Thoracic aorta (tissue), 2 donors: ENCODE data around the gene LEF1. TPM values are rescaled to one million over a fixed set of nuclear protein-coding genes. Genes with fewer than 3 reads are reported as not detected.

Experiments used
- ATAC-seq: fragments of 150-250 bp; one replicate; pipeline ENCODE4 v1.8.0; 2017; ENCODE audit warnings: low read depth; ENCODE audit not compliant: insufficient number of reproducible peaks, low FRiP score
- DNase-seq: peaks from one replicate; pipeline ENCODE4 v3.0.0-alpha.2; 2020; ENCODE audit warnings: low spot score
- H3K27ac ChIP-seq, 2 donors: fragments of 200-600 bp; sonication (generic); 1 replicate in 1 of 2; 2 replicates in 1 of 2; pipeline ENCODE4 v1.5.1; 2016; ENCODE audit warnings: mild to moderate bottlenecking in 2 of 2, moderate library complexity in 2 of 2
- H3K27me3 ChIP-seq: fragments of 200-600 bp; sonication (generic); replicated peaks from 2 replicates; pipeline ENCODE4 v1.6.0; 2016; ENCODE audit warnings: mild to moderate bottlenecking; ENCODE audit not compliant: insufficient read depth
- H3K36me3 ChIP-seq: fragments of 200-600 bp; sonication (generic); one replicate; pipeline ENCODE4 v1.5.1; 2016
- H3K4me1 ChIP-seq, 2 donors: fragments of 200-600 bp; sonication (generic); 1 replicate in 1 of 2; 2 replicates in 1 of 2; pipeline versions ENCODE4 v1.5.1 to v1.6.0; 2016; ENCODE audit warnings: low read depth in 2 of 2, mild to moderate bottlenecking in 1 of 2; ENCODE audit not compliant: control insufficient read depth in 1 of 2
- H3K4me3 ChIP-seq: fragments of 200-600 bp; sonication (generic); 2 replicates; pipeline ENCODE4 v1.5.1; 2016; ENCODE audit warnings: mild to moderate bottlenecking
- H3K9me3 ChIP-seq: fragments of 200-600 bp; sonication (generic); 2 replicates; pipeline ENCODE4 v1.5.1; 2016
- total RNA-seq, 2 donors: library from RNA; depleted of rRNA; stranded (reverse); fragments of >200 nt; gene quantifications; one replicate each; pipeline versions ENCODE4 v1.1.0 to v1.2.3, GENCODE V29; 2016
- TF ChIP-seq, protein P1 (sequence below): fragments of 200-600 bp; sonication (generic); IDR thresholded peaks from one replicate; pipeline ENCODE4 v1.5.1; 2019; ENCODE audit warnings: antibody characterized with exemption

Gene LEF1
- total RNA-seq, 2 donors from 2014 or later, result 0.54 to 3.2 TPM

DNA sequence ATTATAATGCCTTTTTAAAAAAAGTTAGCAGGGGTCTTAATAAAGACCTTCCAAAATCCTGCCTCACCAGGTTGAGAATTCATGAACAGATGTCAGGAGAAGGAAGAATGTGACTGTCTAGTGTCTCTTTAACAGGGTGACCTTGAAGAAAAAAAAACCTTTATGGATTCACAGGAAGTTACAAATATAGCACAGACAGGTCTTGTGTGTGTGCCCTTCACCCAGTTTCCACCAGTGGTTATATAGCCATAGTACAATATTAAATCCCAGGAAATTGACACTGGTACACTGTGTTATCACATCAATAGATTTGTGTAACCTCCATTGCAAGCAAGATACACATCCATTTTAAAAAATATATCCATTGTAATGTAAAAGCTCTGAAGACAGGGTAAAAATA, 135.4 kb downstream of the LEF1 start:
- H3K36me3 ChIP-seq, result peaks cover 13% of the 10 kb centered on the region
- ATAC-seq, result no peak
- no peak overlapping the region for H3K27ac ChIP-seq

DNA sequence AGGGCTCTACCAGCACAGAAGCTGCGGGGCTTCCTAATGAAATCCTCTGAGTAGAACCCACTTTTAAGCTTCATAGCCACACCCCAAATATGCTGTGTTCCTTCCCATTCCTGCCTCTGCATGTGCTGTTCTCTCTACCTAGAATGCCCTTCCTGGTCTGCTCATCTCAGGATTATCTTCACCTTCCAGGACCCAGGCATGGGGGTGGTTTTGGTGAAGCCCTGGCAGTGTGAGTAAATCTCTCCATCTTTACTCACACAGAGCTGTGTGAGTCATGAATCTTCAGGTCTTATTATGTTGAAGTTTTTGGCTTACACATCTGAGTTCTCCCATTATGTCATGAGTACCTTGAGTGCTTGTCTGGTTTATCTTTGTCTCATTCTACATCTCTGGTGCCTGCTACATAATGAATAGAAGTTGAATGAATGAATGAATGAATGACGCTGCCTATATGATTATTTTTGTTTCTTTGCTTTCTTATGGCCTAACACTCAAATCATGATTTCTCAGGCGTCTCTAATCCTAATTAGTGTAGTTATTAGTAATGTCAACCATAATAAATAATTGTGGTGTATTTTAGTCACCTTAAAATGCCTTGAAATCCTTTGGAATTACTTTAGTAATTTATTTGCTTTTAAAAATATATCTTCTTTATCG, 137.2 kb downstream of the LEF1 start:
- TF ChIP-seq, protein P1, sequence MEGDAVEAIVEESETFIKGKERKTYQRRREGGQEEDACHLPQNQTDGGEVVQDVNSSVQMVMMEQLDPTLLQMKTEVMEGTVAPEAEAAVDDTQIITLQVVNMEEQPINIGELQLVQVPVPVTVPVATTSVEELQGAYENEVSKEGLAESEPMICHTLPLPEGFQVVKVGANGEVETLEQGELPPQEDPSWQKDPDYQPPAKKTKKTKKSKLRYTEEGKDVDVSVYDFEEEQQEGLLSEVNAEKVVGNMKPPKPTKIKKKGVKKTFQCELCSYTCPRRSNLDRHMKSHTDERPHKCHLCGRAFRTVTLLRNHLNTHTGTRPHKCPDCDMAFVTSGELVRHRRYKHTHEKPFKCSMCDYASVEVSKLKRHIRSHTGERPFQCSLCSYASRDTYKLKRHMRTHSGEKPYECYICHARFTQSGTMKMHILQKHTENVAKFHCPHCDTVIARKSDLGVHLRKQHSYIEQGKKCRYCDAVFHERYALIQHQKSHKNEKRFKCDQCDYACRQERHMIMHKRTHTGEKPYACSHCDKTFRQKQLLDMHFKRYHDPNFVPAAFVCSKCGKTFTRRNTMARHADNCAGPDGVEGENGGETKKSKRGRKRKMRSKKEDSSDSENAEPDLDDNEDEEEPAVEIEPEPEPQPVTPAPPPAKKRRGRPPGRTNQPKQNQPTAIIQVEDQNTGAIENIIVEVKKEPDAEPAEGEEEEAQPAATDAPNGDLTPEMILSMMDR, result no peak
- Histone ChIP-seq H3K36me3 (peaks cover 26% of the 10 kb centered on the region), H3K4me1 (no peaks in the 10 kb centered on the region), H3K4me3 (no peak overlapping the region), H3K9me3 (no peaks in the 10 kb centered on the region), H3K27me3 (no peaks in the 10 kb centered on the region), H3K27ac (no peak overlapping the region)
- ATAC-seq (no peak), DNase-seq (no peak)

More for the DNA sequence above, 135.4 kb downstream of the LEF1 start:
- Histone ChIP-seq H3K9me3 (no peaks in the 10 kb centered on the region), H3K4me1 (no peaks in the 10 kb centered on the region), H3K27me3 (no peaks in the 10 kb centered on the region), H3K4me3 (no peak overlapping the region)
- TF ChIP-seq, protein P1, result no peak
- DNase-seq, result no peak

DNA sequence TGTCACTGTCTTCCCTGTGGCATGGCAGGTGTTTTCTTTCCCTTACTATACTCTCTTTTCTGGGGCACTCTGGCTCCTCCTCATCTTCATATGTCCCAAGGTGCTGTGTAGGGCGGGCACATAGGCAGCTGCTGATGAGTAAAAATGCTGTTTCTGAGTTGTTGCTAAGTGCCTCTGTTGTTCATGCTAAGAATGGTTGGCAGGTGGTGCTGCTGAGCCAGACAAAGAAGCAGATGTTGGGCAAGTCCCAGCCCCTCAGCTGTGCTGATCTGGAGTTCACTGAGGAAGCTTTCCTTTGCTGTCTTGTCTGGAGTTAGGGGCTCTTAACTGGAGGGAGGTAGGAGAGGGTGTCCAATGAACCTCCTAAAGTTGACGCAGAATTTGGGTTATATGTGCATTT, 138.4 kb downstream of the LEF1 start:
- ATAC-seq (no peak), DNase-seq (no peak)
- Histone ChIP-seq H3K36me3 (peaks cover 26% of the 10 kb centered on the region), H3K4me1 (no peaks in the 10 kb centered on the region), H3K9me3 (no peaks in the 10 kb centered on the region), H3K27me3 (no peaks in the 10 kb centered on the region), H3K4me3 (no peak overlapping the region), H3K27ac (no peak overlapping the region)
- TF ChIP-seq, protein P1, result no peak

DNA sequence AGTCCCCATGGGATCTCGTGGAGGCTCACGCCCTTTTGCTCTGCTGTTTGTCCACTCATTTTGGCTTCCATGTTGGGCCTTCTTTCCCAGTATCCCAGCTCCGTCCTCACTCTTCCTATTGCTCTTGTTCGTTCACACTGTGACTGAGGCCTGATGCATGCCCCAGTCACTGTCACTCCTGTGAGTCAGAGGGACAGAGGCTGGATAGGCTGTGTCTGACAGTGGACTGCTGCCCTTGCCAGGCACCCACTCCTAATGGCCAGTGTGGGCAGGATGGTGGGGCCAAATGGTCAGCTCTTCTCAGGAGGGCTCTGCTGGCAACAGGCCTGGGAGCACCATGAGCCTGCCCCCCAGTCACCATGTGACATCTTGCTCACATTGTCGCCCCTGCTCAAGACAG, 139.0 kb downstream of the LEF1 start:
- no peaks in the 10 kb centered on the region for H3K4me1 ChIP-seq
- TF ChIP-seq, protein P1, result no peak
- H3K27me3 ChIP-seq, result no peaks in the 10 kb centered on the region
- H3K4me3 ChIP-seq, result no peak overlapping the region
- no peak for ATAC-seq
- no peak overlapping the region for H3K27ac ChIP-seq
- H3K36me3 ChIP-seq, result peaks cover 31% of the 10 kb centered on the region
- no peaks in the 10 kb centered on the region for H3K9me3 ChIP-seq
- DNase-seq, result no peak

DNA sequence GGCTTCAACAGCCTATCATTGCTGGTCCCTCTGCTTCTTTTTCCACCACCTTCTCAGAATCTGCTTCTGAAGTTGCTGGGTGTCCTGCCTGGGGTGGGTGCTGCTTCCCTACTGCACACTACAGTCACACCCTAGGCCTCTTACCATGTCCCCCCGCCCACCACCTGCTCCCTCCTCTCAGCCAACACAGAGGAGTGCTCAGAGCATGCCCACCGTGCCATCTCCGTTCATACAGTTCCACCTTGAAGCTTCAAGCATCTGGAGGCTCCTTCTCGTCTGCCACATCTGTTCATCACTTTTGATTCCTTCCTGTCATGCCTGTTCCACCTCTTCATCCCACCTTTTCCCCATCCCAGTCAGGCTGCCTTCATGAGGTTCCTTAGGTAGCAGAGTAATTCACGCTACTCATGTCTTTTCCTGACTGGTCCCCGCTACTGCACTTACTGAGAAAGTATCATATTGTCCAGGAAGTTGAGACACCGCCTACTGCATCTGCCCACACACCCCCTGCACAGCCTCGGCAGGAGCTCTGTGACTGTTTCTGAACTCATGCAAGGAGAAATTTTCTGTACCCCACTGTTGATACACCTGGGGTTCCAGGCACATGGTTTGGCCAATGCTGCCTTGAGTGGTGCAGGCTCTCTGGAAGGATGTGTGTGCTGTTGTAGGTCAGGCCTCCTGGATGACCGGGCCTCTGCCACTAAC, 139.6 kb downstream of the LEF1 start:
- H3K4me3 ChIP-seq, result no peak overlapping the region
- H3K4me1 ChIP-seq, result no peaks in the 10 kb centered on the region
- no peaks in the 10 kb centered on the region for H3K9me3 ChIP-seq
- DNase-seq (no peak), ATAC-seq (no peak)
- TF ChIP-seq, protein P1, result no peak
- no peak overlapping the region for H3K27ac ChIP-seq
- H3K36me3 ChIP-seq, result peaks cover 30% of the 10 kb centered on the region
- no peaks in the 10 kb centered on the region for H3K27me3 ChIP-seq
